IPS DF 6.9 (cell line): ENCODE data around the gene ZNF385B.

Experiments used
- DNase-seq: peaks from one replicate; pipeline ENCODE4 v3.0.0-alpha.2; 2013; ENCODE audit warnings: low read depth, low spot score
- H3K27ac ChIP-seq: one replicate; pipeline ENCODE4 v1.5.1; 2013; ENCODE audit warnings: low read length, control low read depth
- H3K27me3 ChIP-seq: 2 replicates; pipeline ENCODE4 v1.6.1; 2013; ENCODE audit warnings: mild to moderate bottlenecking, low read length; ENCODE audit not compliant: control insufficient read depth, insufficient read depth
- H3K36me3 ChIP-seq: 2 replicates; pipeline ENCODE4 v1.6.1; 2013; ENCODE audit warnings: low read length; ENCODE audit not compliant: control insufficient read depth, insufficient read depth
- H3K4me1 ChIP-seq: 2 replicates; pipeline ENCODE4 v1.6.1; 2013; ENCODE audit warnings: low read length; ENCODE audit not compliant: control insufficient read depth, insufficient read depth
- H3K4me3 ChIP-seq: 2 replicates; pipeline ENCODE4 v1.5.1; 2013; ENCODE audit warnings: mild to moderate bottlenecking, low read length
- H3K9me3 ChIP-seq: 2 replicates; pipeline ENCODE4 v1.6.1; 2013; ENCODE audit warnings: low read length, inconsistent platforms; ENCODE audit not compliant: control insufficient read depth, insufficient read depth
- WGBS: extraction: QIAGEN DNeasy Blood & Tissue Kit; methylation state at CpG from one replicate; pipeline ENCODE4 v1.1.7; 2013; ENCODE audit warnings: mixed read lengths, missing lambda C conversion rate; ENCODE audit not compliant: insufficient read length, insufficient coverage; 5-methylcytosine and 5-hydroxymethylcytosine counted together

The ZNF385B gene

GRCh38 chr2:179512281-179513035 is 349.0 kb downstream of the ZNF385B start:
- no peak overlapping the region for H3K4me3 ChIP-seq
- no peak for DNase-seq
- H3K27me3 ChIP-seq: no peaks in the 10 kb centered on the region
- no peaks in the 10 kb centered on the region for H3K9me3 ChIP-seq
- WGBS: no CpG with 5 or more reads among the region's 1 CpG
- H3K4me1 ChIP-seq: no peaks in the 10 kb centered on the region
- H3K27ac ChIP-seq: no peak overlapping the region
- H3K36me3 ChIP-seq: no peaks in the 10 kb centered on the region

- no peaks in the 10 kb centered on the region for H3K36me3 ChIP-seq
- WGBS: no CpG with 5 or more reads among the region's 4 CpGs
- no peaks in the 10 kb centered on the region for H3K27me3 ChIP-seq
- no peak for DNase-seq
- H3K4me1 ChIP-seq: no peaks in the 10 kb centered on the region
- no peak overlapping the region for H3K4me3 ChIP-seq
- no peaks in the 10 kb centered on the region for H3K9me3 ChIP-seq
- no peak overlapping the region for H3K27ac ChIP-seq
Observed at GRCh38 chr2:179511105-179511789, 350.2 kb downstream of the ZNF385B start.

- Histone ChIP-seq H3K27me3 (no peaks in the 10 kb centered on the region), H3K36me3 (no peaks in the 10 kb centered on the region), H3K4me1 (no peaks in the 10 kb centered on the region), H3K27ac (no peak overlapping the region), H3K9me3 (no peaks in the 10 kb centered on the region), H3K4me3 (no peak overlapping the region)
- WGBS: no CpG with 5 or more reads among the region's 4 CpGs
- no peak for DNase-seq
Observed at GRCh38 chr2:179495315-179495714, 366.1 kb downstream of the ZNF385B start.

- H3K4me3 ChIP-seq: no peak overlapping the region
- WGBS: no CpG with 5 or more reads among the region's 2 CpGs
Observed at GRCh38 chr2:179488563-179488962, 372.8 kb downstream of the ZNF385B start.

GRCh38 chr2:179487010-179487731 is 374.2 kb downstream of the ZNF385B start:
- Histone ChIP-seq H3K4me1 (no peaks in the 10 kb centered on the region), H3K27ac (no peak overlapping the region), H3K36me3 (no peaks in the 10 kb centered on the region), H3K27me3 (no peaks in the 10 kb centered on the region), H3K4me3 (no peak overlapping the region), H3K9me3 (no peaks in the 10 kb centered on the region)
- WGBS: no CpG with 5 or more reads among the region's 5 CpGs
- DNase-seq: no peak

More at GRCh38 chr2:179488563-179488962, 372.8 kb downstream of the ZNF385B start:
- H3K36me3 ChIP-seq: no peaks in the 10 kb centered on the region
- H3K9me3 ChIP-seq: no peaks in the 10 kb centered on the region
- no peaks in the 10 kb centered on the region for H3K4me1 ChIP-seq
- no peak for DNase-seq
- H3K27me3 ChIP-seq: no peaks in the 10 kb centered on the region
- no peak overlapping the region for H3K27ac ChIP-seq

- no peak overlapping the region for H3K27ac ChIP-seq
- DNase-seq: no peak
- no CpG with 5 or more reads among the region's 6 CpGs for WGBS
- no peaks in the 10 kb centered on the region for H3K4me1 ChIP-seq
- no peaks in the 10 kb centered on the region for H3K9me3 ChIP-seq
- H3K27me3 ChIP-seq: no peaks in the 10 kb centered on the region
- no peak overlapping the region for H3K4me3 ChIP-seq
- H3K36me3 ChIP-seq: no peaks in the 10 kb centered on the region
Observed at GRCh38 chr2:179483131-179483530, 378.3 kb downstream of the ZNF385B start.

GRCh38 chr2:179479947-179480346 is 381.5 kb downstream of the ZNF385B start:
- no CpG with 5 or more reads among the region's 3 CpGs for WGBS
- H3K4me3 ChIP-seq: no peak overlapping the region
- no peaks in the 10 kb centered on the region for H3K36me3 ChIP-seq
- H3K27ac ChIP-seq: no peak overlapping the region
- no peak for DNase-seq
- H3K4me1 ChIP-seq: no peaks in the 10 kb centered on the region
- no peaks in the 10 kb centered on the region for H3K9me3 ChIP-seq
- no peaks in the 10 kb centered on the region for H3K27me3 ChIP-seq

GRCh38 chr2:179478771-179479170 is 382.6 kb downstream of the ZNF385B start:
- no peaks in the 10 kb centered on the region for H3K4me1 ChIP-seq

GRCh38 chr2:179470992-179471391 is 390.4 kb downstream of the ZNF385B start:
- no peak for DNase-seq
- no peaks in the 10 kb centered on the region for H3K36me3 ChIP-seq
- no peaks in the 10 kb centered on the region for H3K27me3 ChIP-seq
- no peaks in the 10 kb centered on the region for H3K9me3 ChIP-seq
- no CpG with 5 or more reads among the region's 2 CpGs for WGBS
- 0 out of 2 replicates have a peak, but pooled peaks cover 1% of the 10 kb centered on the region for H3K4me1 ChIP-seq
- H3K4me3 ChIP-seq: no peak overlapping the region
- H3K27ac ChIP-seq: no peak overlapping the region

More at GRCh38 chr2:179478771-179479170, 382.6 kb downstream of the ZNF385B start:
- DNase-seq: no peak
- Histone ChIP-seq H3K27me3 (no peaks in the 10 kb centered on the region), H3K9me3 (no peaks in the 10 kb centered on the region), H3K27ac (no peak overlapping the region), H3K4me3 (no peak overlapping the region), H3K36me3 (no peaks in the 10 kb centered on the region)

- DNase-seq: no peak
- H3K27ac ChIP-seq: no peak overlapping the region
- 0 out of 2 replicates have a peak, but pooled peaks cover 1% of the 10 kb centered on the region for H3K4me1 ChIP-seq
- no peaks in the 10 kb centered on the region for H3K27me3 ChIP-seq
- no peaks in the 10 kb centered on the region for H3K9me3 ChIP-seq
- no CpG with 5 or more reads among the region's 3 CpGs for WGBS
- no peak overlapping the region for H3K4me3 ChIP-seq
- no peaks in the 10 kb centered on the region for H3K36me3 ChIP-seq
Observed at GRCh38 chr2:179470089-179470488, 391.3 kb downstream of the ZNF385B start.
